HUES48 (cell line): ENCODE results near the gene SRRM2.

Experiments used
- H3K27ac ChIP-seq: one replicate; pipeline ENCODE4 v1.7.0; 2013; ENCODE audit warnings: low read depth, low read length, inconsistent platforms
- H3K27me3 ChIP-seq: 2 replicates; pipeline ENCODE4 v1.6.1; 2013; ENCODE audit warnings: mild to moderate bottlenecking, low read length; ENCODE audit not compliant: control insufficient read depth, insufficient read depth
- H3K36me3 ChIP-seq: 2 replicates; pipeline ENCODE4 v1.6.1; 2013; ENCODE audit warnings: low read length; ENCODE audit not compliant: control insufficient read depth, insufficient read depth
- H3K4me1 ChIP-seq: 2 replicates; pipeline ENCODE4 v1.6.1; 2013; ENCODE audit warnings: mild to moderate bottlenecking, low read length; ENCODE audit not compliant: control insufficient read depth, insufficient read depth
- H3K4me3 ChIP-seq: 2 replicates; pipeline ENCODE4 v1.5.1; 2013; ENCODE audit warnings: mild to moderate bottlenecking, low read depth, low read length
- H3K9ac ChIP-seq: 2 replicates; pipeline ENCODE4 v1.6.1; 2013; ENCODE audit warnings: mild to moderate bottlenecking, low read depth, low read length, moderate library complexity
- H3K9me3 ChIP-seq: 2 replicates; pipeline ENCODE4 v1.6.1; 2013; ENCODE audit warnings: low read length; ENCODE audit not compliant: control insufficient read depth, insufficient read depth

Gene SRRM2

GRCh38 chr16:2724816-2725348 lies 27.6 kb upstream of the SRRM2 start:
- Histone ChIP-seq H3K27me3 (no peaks in the 10 kb centered on the region), H3K9me3 (no peaks in the 10 kb centered on the region), H3K4me3 (no peak overlapping the region), H3K9ac (no peak overlapping the region), H3K27ac (no peak overlapping the region), H3K4me1 (no peaks in the 10 kb centered on the region), H3K36me3 (no peaks in the 10 kb centered on the region)

DNA sequence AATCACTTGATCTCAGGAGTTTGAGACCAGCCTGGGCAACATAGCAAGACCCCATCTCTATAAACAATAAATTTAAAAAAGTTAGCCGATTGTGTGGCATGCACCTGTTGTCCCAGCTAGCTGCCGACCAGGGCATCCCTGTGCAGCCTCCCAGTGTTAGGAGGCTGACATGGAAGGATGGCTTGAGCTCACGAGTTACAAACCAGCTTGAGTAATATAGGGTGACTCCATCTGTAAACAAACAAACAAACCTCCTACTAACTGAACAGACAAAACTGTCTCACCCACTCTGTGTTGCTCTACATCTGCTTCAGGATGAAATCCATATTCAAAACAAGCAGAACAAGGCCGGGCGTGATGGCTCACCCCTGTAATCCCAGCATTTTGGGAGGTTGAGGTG lies 25.5 kb upstream of the SRRM2 start:
- no peak overlapping the region for H3K9ac ChIP-seq
- H3K4me1 ChIP-seq, result no peaks in the 10 kb centered on the region
- no peaks in the 10 kb centered on the region for H3K36me3 ChIP-seq
- H3K9me3 ChIP-seq, result no peaks in the 10 kb centered on the region
- no peak overlapping the region for H3K4me3 ChIP-seq
- no peak overlapping the region for H3K27ac ChIP-seq
- no peaks in the 10 kb centered on the region for H3K27me3 ChIP-seq

DNA sequence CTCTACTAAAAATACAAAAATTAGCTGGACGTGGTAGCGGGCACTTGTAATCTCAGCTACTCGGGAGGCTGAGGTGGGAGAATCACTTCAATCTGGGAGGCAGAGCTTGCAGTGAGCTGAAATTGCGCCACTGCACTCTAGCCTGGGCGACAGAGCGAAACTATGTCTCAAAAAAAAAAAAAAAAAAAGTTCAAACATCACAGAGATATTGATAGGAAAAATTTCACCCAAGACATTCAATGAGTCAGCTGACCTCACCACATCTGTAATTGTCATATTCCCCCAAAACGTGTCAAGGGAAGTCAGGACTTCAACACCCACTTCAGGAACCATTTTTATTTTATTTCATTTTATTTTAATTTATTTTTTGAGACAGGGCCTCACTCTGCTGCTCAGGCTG lies 24.4 kb upstream of the SRRM2 start:
- H3K9me3 ChIP-seq, result no peaks in the 10 kb centered on the region
- H3K9ac ChIP-seq, result no peak overlapping the region
- H3K4me1 ChIP-seq, result no peaks in the 10 kb centered on the region
- no peak overlapping the region for H3K27ac ChIP-seq
- H3K4me3 ChIP-seq, result no peak overlapping the region
- H3K36me3 ChIP-seq, result no peaks in the 10 kb centered on the region
- H3K27me3 ChIP-seq, result no peaks in the 10 kb centered on the region

DNA sequence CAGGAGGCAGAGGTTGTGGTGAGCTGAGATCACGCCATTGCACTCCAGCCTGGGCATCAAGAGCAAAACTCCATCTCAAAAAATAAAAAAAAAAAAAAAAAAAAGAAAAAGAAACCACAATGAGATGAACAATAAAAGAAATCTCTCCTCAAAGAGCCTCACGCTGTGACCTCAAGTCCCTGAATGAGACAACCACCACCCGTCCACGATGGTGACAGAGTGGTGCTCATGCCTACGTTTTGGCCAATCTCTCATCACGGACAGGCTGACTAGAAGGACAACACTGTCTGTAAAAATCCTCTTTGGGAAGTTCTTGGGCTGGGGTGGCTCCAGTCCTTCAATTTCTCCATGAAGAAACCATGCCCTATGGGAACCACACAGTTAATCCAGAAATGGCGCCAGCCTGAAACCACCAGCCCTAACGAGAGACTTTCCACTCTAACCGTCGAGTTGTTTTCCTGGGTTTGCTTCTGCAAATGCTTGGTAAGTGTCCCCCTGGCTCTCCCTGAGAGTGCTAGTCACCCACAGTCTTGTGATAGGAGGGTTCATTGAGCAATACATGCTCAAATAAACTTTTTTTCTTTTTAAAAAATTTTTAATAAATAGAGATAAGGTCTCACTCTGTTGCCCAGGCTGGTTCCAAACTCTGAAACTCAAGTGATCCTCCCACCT lies 17.5 kb upstream of the SRRM2 start:
- H3K36me3 ChIP-seq, result no peaks in the 10 kb centered on the region
- no peak overlapping the region for H3K27ac ChIP-seq
- no peak overlapping the region for H3K9ac ChIP-seq
- no peaks in the 10 kb centered on the region for H3K4me1 ChIP-seq
- H3K4me3 ChIP-seq, result no peak overlapping the region
- H3K27me3 ChIP-seq, result no peaks in the 10 kb centered on the region
- no peaks in the 10 kb centered on the region for H3K9me3 ChIP-seq

GRCh38 chr16:2736476-2737237 lies 15.8 kb upstream of the SRRM2 start:
- Histone ChIP-seq H3K4me1 (no peaks in the 10 kb centered on the region), H3K9ac (no peak overlapping the region), H3K27ac (no peak overlapping the region), H3K4me3 (no peak overlapping the region), H3K27me3 (no peaks in the 10 kb centered on the region), H3K9me3 (no peaks in the 10 kb centered on the region), H3K36me3 (no peaks in the 10 kb centered on the region)

DNA sequence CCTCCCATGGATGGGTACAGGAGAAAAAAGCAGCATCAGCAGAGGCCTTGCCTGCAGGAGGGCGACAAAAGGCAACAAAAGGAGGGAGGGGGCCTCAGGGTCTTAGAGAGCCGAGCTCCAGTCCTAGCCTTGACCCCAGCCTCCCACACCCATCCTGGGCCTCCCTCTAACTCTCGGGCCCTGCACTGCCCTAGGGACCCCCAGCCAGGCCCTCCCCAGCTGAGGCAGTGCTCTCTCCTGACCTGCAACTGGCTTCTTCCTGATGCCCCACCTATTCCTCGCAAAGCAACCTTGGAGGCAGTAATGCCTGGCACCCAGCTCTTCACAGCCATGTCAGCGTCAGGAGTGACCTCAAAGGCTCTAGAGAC lies 15.2 kb upstream of the SRRM2 start:
- Histone ChIP-seq H3K27me3 (no peaks in the 10 kb centered on the region), H3K27ac (no peak overlapping the region), H3K4me3 (no peak overlapping the region), H3K4me1 (no peaks in the 10 kb centered on the region), H3K9me3 (no peaks in the 10 kb centered on the region), H3K9ac (no peak overlapping the region), H3K36me3 (no peaks in the 10 kb centered on the region)

GRCh38 chr16:2737895-2738418 lies 14.5 kb upstream of the SRRM2 start:
- Histone ChIP-seq H3K9me3 (no peaks in the 10 kb centered on the region), H3K9ac (no peak overlapping the region), H3K36me3 (no peaks in the 10 kb centered on the region), H3K4me1 (no peaks in the 10 kb centered on the region), H3K27ac (no peak overlapping the region), H3K27me3 (no peaks in the 10 kb centered on the region), H3K4me3 (no peak overlapping the region)

DNA sequence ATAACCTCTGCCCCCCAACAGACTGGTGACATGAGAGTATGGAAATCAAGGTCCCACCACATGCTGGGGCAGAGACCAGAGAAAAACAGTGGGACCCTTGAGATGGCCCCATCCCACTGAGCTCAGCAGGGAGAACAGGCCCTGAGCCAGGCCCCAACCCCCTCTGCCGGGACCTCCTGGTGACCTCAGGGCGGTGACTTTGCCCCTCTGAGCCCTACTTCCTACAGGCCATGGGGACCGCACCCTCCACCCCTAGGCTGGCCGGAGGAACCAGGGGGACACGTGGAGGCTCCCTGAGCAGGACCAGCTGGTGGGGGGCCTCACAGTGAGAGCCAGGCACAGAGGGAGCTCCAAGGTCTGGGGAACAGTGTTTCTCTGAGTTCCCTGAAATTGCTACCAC lies 13.8 kb upstream of the SRRM2 start:
- Histone ChIP-seq H3K27ac (no peak overlapping the region), H3K27me3 (no peaks in the 10 kb centered on the region)

GRCh38 chr16:2739625-2740430 lies 12.6 kb upstream of the SRRM2 start:
- H3K9ac ChIP-seq, result no peak overlapping the region

More for the DNA sequence above, 13.8 kb upstream of the SRRM2 start:
- H3K9me3 ChIP-seq, result no peaks in the 10 kb centered on the region
- no peaks in the 10 kb centered on the region for H3K36me3 ChIP-seq
- no peak overlapping the region for H3K9ac ChIP-seq
- no peak overlapping the region for H3K4me3 ChIP-seq
- H3K4me1 ChIP-seq, result no peaks in the 10 kb centered on the region

GRCh38 chr16:2740476-2740875 lies 12.0 kb upstream of the SRRM2 start:
- H3K4me1 ChIP-seq, result no peaks in the 10 kb centered on the region

More at GRCh38 chr16:2739625-2740430, 12.6 kb upstream of the SRRM2 start:
- no peak overlapping the region for H3K27ac ChIP-seq
- H3K27me3 ChIP-seq, result no peaks in the 10 kb centered on the region
- no peak overlapping the region for H3K4me3 ChIP-seq
- no peaks in the 10 kb centered on the region for H3K9me3 ChIP-seq
- no peaks in the 10 kb centered on the region for H3K4me1 ChIP-seq
- H3K36me3 ChIP-seq, result no peaks in the 10 kb centered on the region

More at GRCh38 chr16:2740476-2740875, 12.0 kb upstream of the SRRM2 start:
- H3K27me3 ChIP-seq, result no peaks in the 10 kb centered on the region
- H3K9me3 ChIP-seq, result no peaks in the 10 kb centered on the region
- H3K36me3 ChIP-seq, result no peaks in the 10 kb centered on the region
- H3K9ac ChIP-seq, result no peak overlapping the region
- no peak overlapping the region for H3K27ac ChIP-seq
- no peak overlapping the region for H3K4me3 ChIP-seq
